Right renal pelvis (tissue), 4 donors: ENCODE measurements around the gene LCN2. TPM values are rescaled to one million over a fixed set of nuclear protein-coding genes. Genes with fewer than 3 reads are reported as not detected.
"Not testable (repeated sequence)": the region's sequence is repeated elsewhere in the genome, so short reads cannot be mapped to it uniquely, and the experiment has no call there.

ENCODE experiments used
- DNase-seq, 4 donors: peaks; one replicate each; pipeline ENCODE4 v3.0.0-alpha.2; 2013; ENCODE audit warnings: low read depth in 4 of 4, low spot score in 3 of 4, missing footprints in 1 of 4
- polyA plus RNA-seq, 4 donors: library from polyadenylated mRNA; unstranded; fragments of 120-200 nt; gene quantifications; one replicate each; pipeline ENCODE4 v1.2.1, GENCODE V29; 2013; ENCODE audit not compliant: insufficient read length in 4 of 4

Gene LCN2
- polyA plus RNA-seq, 4 donors = 0.43 to 1.9 (median 0.89) TPM

- peak; percentile 74 to 86 (median 80) for DNase-seq
These were observed 21.7 kb upstream of the LCN2 start, which contains the start of gene PTGES2 for GRCh38 chr9:128127568-128127989. PTGES2 (minus strand) TSS chr9:128127729; CDS start chr9:128127717, 12 bp downstream.

GRCh38 chr9:128127990-128128835 is 21.0 kb upstream of the LCN2 start:
- peak; percentile 81 to 90 (median 88) for DNase-seq

GRCh38 chr9:128128836-128129590 is 20.2 kb upstream of the LCN2 start:
- no peak for DNase-seq

GRCh38 chr9:128129976-128130590 is 19.2 kb upstream of the LCN2 start:
- DNase-seq = not testable (repeated sequence)

- DNase-seq = not testable (repeated sequence)
These were observed 18.6 kb upstream of the LCN2 start for GRCh38 chr9:128130651-128131050.

- DNase-seq = not testable (repeated sequence)
These were observed 17.9 kb upstream of the LCN2 start for GRCh38 chr9:128131346-128131745.

- not testable (repeated sequence) for DNase-seq
These were observed 17.1 kb upstream of the LCN2 start for GRCh38 chr9:128132139-128132538.

GRCh38 chr9:128135561-128135960 is 13.7 kb upstream of the LCN2 start:
- DNase-seq = not testable (repeated sequence)

GRCh38 chr9:128136816-128137793 is 12.1 kb upstream of the LCN2 start:
- no peak for DNase-seq

GRCh38 chr9:128138001-128138400 is 11.3 kb upstream of the LCN2 start:
- no peak for DNase-seq

GRCh38 chr9:128139621-128140020 is 9.6 kb upstream of the LCN2 start:
- DNase-seq = no peak

- DNase-seq = no peak
These were observed 7.6 kb upstream of the LCN2 start for GRCh38 chr9:128141604-128142003.

GRCh38 chr9:128142061-128142460 is 7.2 kb upstream of the LCN2 start:
- DNase-seq = no peak

- DNase-seq = no peak
These were observed 6.7 kb upstream of the LCN2 start for GRCh38 chr9:128142596-128142995.

- no peak for DNase-seq
These were observed 5.6 kb upstream of the LCN2 start for GRCh38 chr9:128143525-128144238.

- DNase-seq = no peak
These were observed 4.7 kb upstream of the LCN2 start for GRCh38 chr9:128144239-128145181.

- peak in 2 of 4 donors; percentile 33 to 40 for DNase-seq
These were observed 3.7 kb upstream of the LCN2 start for GRCh38 chr9:128145536-128145935.

- no peak for DNase-seq
These were observed 3.3 kb upstream of the LCN2 start for GRCh38 chr9:128145951-128146351.
